ENCODE data around the gene KYAT1.

The KYAT1 gene

DNA sequence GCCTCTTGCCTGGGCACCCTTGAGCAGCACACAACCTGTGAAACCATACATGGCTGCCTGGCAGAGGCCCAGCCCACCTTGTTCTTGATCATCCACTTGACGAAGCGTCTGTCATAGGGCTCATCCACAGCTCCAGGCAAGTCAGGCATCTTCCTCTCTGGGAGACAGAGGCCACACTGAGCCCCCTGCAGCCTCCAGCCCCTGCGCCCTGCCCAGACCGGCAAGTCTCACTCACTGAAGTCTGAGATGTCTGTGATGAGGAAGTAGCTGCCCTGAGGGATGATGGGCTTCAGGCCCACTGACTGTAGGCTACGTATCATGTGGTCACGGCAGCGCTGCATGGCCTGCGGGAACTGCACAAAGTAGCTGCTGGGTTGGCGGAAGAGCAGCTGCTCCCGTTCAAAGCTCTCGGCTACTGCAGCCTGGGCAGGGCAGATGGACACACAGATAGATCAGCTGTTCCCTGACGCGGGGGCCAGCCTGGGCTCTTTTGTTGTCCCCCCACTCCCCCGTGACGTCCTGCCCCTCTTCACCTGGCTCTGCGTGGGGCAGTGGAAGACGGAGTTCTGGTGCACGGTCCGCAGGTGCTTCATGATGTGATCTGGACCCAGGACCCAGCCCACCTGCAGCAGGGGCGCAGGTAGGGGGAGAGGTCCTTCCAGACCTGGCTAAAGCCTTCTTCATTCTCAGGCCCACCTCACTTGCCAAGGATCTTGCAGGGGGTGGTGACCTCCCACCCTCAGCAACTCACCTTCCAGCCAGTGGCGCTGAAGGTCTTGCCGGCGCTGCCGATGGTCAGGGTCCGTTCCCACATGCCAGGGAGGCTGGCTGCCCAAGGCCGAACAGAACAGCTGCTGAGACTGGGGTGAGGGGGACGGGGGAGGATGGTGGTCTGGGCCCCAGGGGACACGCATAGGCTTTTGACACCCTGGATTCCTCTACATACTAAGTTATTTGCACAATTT, 46.2 kb downstream of the KYAT1 start:
- DNase-seq, result no peak

DNA sequence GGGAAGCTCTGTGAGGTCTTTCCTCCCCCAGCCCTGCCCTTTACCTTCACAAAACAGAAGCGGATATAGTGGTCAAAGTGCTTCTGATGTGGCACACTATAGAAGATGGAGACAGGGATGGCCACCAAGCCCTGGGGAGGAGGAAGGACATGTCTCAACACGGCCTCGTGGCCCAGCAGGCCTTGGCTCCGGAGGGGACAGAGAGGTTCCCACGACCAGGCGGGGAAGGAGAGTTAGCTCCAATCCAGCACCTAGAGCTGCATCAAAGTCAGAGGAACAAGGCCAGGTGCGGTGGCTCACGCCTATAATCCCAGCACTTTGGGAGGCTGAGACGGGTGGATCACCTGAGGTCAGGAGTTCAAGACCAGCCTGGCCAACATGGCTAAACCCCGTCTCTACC, 48.1 kb downstream of the KYAT1 start:
- DNase-seq, result no peak

DNA sequence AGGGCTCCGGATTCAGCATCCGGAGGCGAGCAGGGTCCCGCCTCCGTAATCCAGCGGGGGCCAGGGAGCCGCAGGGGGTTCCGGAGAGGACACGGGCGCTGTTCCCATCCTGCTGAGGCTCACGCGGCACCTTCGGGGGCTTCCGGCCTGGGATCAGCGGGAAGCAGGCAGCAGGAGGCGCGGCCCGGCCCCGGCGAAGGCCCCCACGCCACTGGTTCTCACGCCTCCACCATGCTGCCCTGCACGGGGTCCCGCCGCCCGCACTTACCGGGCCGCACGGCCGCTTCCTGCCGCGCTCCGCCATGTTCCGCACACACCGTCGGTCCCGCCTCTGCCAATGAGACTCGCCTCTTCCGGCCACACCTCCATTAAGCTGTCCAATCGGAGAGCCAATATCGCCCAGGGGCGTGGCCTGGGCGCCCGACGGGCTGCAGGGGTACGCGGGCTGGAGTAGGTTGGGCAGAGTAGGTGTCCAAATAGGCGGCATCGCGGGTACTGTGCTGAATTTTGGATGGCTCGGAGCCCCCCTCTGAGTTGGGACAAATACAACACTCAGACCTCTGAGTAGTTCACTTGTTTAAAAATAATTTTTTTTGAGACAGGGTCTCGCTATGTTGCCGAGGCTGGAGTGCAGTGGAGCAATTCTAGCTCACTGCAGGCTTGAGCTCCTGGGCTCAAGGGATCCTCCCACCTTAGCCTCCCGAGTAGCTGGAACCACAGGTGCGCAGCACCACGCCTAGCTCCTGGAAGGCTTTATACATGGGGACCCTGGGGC, 52.1 kb downstream of the KYAT1 start, which contains the start of gene SPOUT1:
TSS of gene SPOUT1 (minus strand) at position 318 of the 775 bp plus-strand sequence. CDS start at position 304, 14 bp downstream.
- peak; percentile 98 for DNase-seq

DNA sequence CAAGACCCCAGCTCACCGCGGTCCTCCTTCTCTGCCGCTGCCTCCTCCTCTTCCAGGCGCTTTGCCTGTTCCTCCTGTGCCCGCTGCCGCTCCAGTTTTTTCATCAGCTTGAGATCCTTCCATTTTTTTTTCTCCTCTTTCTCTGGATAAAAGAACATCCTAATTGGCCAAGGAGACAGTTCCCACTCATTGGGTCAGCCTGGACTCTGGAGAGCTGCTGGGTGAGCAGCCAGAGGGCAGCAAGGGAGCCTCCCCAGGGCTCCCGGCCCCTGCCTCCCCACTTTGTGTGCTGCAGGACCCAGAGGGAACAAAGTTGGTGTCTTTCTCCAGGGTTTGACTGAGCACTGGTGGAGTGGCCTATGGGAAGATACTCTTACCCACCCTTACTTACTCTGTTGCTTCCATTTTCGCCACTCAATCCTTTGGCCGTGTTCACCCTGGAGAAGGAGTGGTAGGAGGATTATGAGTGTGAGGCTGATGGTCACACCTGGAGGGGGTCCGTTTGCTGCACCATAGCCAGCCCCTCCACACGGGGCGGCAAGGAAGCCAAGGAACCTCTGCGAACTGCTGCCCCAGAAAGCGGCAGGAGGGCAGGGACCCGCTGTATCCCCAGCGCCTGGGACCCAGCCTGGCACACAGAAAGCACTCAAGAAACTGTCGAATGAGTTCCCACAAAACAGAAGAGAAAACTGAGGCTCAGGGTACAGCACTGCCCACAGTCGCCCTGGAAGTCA, 52.9 kb downstream of the KYAT1 start:
- DNase-seq, result no peak

DNA sequence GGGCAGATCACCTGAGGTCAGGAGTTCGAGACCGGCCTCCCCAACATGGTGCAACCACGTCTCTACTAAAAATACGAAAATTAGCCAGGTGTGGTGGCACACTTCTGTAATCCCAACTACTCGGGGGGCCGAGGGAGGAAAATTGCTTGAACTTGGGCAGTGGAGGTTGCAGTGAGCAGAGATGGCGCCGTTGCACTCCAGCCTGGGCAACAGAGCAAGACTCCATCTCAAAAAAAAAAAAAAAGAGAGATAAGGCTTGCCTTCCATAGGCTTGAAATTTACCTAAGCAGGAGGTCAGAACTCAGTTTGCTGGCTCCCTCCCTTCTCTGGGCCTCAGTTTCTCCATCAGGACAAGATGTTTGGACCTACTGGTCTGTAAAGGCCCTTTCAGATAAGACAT, 53.5 kb downstream of the KYAT1 start:
- DNase-seq, result no peak

DNA sequence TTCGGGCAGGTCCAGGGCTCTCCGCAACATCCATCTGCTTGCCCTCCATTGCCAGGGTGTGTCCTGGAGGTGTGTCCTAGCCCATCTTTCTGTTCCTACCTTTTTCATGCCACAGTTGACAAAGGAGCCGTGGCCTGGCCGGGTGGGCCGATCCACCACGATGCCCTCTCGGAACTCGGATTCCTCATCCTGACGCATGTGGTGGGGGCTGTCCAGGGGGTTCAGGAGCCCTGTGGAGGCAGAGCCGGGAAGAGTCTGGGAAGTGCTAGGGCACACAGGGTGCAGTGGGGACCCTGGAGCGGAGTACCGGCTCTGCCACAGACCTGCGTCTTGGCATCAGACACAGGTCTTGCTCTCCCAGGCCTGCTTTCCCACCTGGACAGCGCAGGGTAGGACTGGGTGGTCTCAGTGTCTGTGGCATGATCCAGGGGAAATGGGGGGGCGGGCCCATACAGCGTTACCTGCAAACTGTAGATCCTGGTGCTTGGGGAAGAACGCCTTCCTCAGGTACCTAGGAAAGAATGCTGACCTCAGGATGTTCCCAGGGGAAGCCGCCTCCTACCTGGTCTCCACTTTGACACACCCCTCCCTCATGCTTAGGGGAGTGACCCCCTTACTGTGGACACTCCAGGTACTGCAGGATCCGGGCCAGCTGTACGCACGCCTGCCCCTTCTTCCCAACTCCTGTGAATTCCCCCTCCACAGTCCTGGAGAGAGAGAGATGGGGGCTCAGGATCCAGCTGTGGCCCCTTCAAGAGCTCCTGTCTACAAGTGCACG, 55.6 kb downstream of the KYAT1 start:
- no peak for DNase-seq

DNA sequence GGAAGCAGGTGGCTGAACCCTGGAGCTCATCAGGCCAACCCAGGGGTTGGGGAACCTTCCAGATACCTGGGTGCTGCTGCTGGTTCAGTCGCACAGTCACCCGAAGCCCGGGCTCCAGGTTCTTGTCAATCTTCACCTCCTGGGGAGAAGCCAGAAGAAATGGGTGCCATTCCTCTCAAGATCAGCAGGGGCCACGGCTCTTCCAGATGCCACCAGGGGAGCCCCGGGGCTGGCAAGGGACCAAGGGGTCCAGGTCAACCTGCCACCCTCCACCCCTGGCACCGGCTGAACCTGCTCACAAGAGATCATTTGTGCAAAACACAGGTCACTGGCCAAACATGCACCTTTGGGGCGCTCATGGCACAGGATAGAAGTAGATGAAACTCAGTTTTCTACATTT, 56.8 kb downstream of the KYAT1 start:
- no peak for DNase-seq

DNA sequence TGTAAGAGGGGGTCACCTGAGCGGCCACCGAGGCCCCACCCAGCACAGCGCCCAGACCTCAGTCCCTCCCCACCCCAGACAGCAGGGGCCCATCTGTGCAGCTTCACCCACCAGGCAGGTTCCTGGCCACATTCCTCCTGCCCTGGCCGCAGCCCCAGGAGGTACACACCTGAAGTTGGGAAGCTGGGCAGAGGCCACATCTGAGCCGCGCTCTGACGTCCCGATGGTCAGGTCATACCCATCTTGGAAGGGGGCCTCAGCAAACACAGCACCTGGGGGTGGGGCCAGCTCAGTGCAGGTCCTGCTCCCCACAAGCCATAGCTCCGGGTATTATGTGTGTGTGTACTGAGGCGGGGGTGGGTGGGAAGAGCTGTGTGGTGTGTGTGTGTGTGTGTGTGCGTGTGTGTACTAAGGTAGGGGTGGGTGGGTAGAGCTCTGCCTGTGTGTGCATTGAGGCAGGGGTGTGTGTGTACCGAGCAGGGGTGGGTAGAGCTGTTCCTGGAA, 57.8 kb downstream of the KYAT1 start:
- DNase-seq, result no peak

DNA sequence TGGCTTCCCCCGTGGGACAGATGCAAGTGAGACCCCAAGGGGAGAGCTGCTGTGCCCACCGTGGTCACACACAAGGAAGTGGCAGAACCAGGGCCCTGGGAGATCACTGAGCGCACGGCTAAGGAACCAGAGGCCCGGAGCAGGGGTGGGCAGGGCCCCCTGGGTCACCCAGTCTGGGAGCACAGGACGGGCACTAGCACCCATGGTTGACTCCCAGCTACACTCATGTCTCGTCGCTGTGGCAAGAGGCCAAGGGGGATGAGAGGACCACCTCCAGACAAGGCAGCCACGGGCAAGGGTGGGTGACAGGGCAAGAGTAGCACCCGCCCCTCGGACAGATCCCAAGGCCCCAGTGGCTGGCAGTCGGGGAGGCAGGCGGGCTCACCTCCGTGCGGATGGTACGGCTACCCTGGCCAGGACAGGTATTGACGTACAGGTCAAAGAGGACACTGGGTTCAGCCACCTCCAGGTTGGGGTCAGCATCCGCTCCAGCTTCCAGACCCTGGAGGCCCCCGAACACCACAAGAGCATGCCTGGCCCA, 58.3 kb downstream of the KYAT1 start:
- no peak for DNase-seq

DNA sequence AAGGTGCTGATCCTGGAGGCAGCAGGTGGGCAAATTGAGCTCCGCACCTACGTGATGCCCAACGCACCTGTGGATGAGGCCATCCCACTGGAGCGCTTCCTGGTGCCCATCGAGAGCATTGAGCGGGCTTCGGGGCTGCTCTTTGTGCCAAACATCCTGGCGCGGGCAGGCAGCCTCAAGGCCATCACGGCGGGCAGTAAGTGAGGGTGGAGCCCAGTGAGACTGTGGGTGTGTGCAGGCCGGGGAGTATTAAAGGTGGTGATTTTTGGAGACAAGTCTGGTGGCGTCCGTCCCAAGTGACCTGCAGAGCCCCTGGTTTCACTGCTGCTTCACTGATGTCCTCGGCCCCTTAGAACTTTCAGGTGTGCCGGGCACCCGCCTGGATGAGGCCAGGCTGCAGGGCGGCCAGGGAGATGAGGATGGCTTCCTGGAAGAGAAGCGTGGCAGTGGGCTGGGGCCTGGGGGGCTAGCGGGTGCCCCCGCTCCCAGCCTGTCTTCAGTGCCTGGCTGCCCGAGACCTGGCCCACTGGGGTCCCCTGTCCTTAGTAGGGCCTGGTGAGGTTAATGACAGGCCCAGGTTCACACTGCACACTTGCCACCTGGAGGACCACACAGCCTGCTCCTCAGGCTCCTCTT, 59.2 kb downstream of the KYAT1 start:
- DNase-seq, result no peak

DNA sequence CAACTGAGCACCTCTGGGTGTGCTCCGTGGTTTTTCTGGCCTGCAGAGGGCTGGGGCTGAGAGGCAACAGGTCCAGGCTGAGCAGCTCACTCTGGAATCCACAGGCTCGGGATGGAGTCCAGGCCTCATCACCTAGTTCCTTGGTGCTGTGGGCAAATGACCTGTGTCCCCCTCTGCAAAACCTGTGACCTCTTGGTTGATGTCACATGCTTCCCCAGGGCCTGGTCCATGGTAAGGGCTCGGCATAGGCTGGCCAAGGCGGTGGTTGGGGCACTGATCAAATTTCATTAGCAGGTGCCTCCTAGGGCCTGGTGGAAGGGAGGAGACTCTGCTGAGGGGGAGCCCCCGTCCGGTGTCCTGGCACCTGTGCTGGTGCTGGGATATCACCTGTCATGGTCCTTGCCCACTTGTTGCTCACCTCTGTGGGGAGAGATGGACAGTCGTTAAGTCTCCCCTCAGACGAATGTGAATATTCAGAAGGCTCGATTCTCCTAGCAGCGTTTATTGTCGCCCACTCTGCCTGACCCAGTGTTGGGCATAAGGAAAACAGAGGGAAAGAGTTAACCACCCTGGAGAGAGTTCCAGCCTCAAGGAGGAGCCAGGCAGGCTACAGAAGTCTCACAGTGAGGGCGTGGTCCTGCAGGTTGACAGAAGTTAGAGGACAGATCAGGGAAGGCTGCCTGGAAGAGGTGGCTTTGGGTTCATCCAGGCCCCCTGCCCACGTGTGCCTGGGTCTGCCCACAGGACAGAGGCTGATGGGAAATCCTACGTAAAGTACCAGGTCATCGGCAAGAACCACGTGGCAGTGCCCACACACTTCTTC, 60.0 kb downstream of the KYAT1 start:
- no peak for DNase-seq

DNA sequence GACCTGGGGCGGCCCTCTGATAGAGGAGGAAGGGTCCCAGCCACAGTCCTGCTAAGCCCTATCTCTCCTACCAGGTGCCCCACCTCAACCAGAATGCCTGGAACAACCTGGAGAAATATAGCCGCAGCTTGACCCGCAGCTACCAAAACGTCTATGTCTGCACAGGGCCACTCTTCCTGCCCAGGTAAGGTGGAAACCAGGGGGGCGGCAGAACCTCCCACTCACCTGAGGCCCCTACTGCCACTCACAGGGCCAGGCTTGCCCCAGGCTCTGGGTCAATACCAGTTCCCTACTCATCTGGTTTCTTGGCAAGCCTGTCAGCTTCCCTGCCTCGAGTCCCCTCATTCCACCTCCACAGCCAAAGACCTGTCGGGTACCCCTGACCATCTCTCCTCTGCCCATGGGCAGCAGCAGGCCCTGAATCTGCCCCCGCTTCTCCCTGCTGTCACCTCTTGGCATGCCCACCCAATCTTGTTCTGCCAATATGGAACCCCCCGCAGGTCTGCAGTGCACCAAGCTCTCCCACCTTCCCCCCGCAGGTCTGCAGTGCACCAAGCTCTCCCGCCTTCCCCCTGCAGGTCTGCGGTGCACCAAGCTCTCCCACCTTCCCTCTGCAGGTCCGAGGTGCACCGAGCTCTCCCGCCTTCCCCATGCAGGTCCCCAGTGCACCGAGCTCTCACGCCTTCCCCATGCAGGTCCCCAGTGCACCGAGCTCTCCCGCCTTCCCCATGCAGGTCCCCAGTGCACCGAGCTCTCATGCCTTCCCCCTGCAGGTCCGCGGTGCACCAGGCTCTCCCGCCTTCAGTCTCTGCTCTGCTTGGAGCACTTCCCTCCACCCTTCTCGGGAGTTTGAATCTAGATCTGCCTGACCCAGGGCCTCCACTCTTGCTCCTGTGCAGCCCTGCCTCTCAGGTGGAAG, 60.8 kb downstream of the KYAT1 start:
- DNase-seq, result no peak

DNA sequence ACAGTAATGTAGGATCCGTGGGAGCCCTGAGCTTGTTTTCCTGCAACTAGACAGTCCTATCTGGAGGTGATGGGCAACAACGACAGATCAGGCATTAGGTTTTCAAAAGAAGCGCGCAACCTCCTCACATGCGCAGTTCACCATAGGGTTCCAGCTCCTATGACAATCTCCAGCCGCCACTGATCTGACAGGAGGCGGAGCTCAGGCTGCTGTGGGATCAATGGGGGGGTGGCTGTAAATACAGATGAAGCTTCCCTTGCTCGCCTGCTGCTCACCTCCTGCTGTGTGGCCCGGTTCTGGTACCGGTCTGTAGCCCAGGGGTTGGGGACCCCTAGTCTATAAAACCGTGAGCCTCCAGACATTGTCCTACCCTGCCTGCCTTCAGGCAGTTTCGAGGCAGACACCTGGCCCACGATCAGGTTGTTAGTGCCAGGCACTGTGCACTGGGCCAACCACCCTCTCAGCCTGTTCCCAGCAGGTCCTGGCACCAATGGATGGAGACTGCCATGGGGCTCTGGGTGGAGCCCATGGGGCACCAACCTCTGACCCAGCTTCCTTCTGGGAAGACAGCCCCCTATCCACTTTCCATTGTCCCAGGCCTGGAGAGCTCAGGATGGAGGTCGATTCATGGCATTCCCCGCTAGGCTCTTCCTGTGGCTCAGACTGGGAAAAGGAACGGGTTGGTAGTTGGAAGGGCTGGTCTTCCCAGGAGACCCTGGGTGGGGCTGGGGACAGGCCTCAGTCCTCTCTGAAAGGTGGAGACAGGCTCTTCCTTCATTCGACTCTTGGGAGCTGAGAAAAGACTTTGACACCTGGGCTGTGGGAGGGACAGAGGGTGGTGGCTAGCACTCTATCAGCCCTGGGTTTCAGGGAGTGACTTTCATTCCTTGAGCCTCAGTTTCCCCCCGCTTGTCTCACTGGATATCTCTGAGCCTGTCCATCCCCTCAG, 61.8 kb downstream of the KYAT1 start:
- DNase-seq, result no peak

DNA sequence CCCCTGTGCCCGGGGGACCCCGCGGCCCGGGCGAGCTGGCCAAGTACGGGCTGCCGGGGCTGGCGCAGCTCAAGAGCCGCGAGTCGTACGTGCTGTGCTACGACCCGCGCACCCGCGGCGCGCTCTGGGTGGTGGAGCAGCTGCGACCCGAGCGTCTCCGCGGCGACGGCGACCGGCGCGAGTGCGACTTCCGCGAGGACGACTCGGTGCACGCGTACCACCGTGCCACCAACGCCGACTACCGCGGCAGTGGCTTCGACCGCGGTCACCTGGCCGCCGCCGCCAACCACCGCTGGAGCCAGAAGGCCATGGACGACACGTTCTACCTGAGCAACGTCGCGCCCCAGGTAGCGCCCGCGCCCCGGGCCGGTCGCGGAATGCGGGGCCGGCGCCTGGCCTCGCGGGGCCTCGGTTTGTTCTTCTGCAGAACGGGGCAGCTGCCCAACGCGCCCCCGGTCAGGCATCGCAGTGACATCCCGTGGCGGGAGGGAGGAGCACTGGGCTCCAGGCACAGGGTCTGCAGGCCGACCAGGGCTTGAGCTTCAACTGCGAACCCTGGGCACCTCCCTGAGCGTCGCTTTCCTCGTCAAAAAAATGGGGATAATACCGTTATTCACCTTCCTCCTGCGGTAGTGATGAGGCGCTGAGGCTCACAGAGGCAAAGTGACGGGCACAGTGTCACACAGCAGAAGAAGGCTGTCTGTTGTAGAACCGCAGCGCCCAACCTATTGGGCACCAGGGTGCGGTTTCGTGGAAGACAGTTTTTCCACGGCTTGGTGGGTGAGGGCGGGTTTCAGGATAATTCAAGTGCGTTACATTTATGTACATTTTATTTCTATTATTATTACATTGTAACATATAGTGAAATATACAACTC, 62.7 kb downstream of the KYAT1 start:
- peak; percentile 58 for DNase-seq

DNA sequence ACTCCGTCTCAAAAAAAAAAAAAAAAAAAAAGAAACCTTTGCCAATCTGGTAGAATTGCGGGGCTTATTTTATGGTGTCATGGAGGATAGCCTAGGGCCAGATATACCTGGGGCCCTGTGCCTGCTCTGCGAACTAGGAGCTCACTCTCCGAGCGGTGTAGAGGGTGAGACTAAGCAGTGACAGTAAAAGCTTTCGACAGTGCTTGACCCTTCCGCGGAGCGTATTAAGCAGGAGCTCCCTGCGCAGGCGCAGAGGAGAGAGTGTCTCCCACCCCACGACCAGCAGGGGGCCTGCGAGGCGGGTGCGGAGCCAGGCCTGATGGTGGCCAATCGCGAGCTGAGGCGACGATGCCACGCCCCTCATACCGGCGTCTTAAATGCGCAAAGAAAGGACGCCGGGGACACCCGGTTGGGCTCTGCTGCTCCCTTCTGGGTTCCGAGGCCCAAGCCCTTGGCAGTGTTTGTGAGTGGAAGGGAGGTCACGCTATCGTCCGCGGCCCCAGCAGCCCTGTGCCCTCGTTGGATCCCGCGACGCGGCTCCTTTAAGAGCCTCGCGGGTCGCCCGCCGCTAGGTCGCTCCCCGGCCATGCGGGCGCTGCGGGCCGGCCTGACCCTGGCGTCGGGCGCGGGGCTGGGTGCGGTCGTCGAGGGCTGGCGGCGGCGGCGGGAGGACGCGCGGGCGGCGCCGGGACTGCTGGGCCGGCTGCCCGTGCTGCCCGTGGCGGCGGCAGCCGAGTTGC, 63.5 kb downstream of the KYAT1 start, which contains the start of gene ENDOG:
TSS of gene ENDOG (plus strand) at position 402 of the 740 bp plus-strand sequence. CDS start at position 587, 185 bp downstream.
- peak; percentile 99 for DNase-seq

DNA sequence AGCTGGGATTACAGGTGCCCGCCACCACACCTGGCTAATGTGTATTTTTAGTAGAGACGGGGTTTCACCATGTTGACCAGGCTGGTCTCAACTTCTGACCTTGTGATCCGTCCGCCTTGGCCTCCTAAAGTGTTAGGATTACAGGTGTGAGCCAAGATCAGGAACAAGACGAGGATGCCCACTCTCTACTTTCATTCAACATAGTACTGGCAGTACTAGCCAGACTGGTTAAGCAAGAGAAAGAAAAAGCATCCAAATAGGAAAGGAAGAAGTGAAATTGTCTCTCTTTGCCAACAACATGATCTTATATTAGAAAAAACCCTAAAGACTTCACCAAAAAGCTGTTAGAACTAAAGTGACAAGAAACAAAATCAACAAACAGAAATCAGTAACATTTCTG, 70.9 kb downstream of the KYAT1 start:
- no peak for DNase-seq

All from activated CD4-positive, alpha-beta T cell treated with anti-CD3 and anti-CD28 coated beads, Interleukin-10, Interleukin-2, amounts not matched to agents 100 ng/mL and 50 ng/mL, durations not matched to agents 16 hours and 8 hours (primary cell).